K562 (cell line): Measurements from ENCODE around the gene MKS1. TPM values are rescaled to one million over a fixed set of nuclear protein-coding genes. Genes with fewer than 3 reads are reported as not detected.

Experiments used
- BRF1 ChIP-seq: IDR thresholded peaks from 3 replicates; pipeline ENCODE4 v1.6.1; 2011; ENCODE audit warnings: borderline replicate concordance, mild to moderate bottlenecking; ENCODE audit not compliant: insufficient read length; ENCODE audit errors: extremely low read depth
- EP300 ChIP-seq: IDR thresholded peaks from 2 replicates; pipeline ENCODE4 v1.6.1; 2012; ENCODE audit warnings: low read length, improper control_type of control experiment
- GTF3C2 ChIP-seq: IDR thresholded peaks from 3 replicates; pipeline ENCODE4 v1.6.1; 2011; ENCODE audit warnings: borderline replicate concordance, mild to moderate bottlenecking, moderate library complexity; ENCODE audit not compliant: insufficient read length; ENCODE audit errors: extremely low read depth
- ILK ChIP-seq: fragments of 450-650 bp; IDR thresholded peaks from 2 replicates; pipeline ENCODE4 v1.6.1; 2016; ENCODE audit warnings: missing genetic modification characterization, low read depth, mild to moderate bottlenecking, missing compliant biosample characterization, moderate library complexity, borderline replicate concordance
- MED1 ChIP-seq: sonication (generic); formaldehyde crosslinking; IDR thresholded peaks from 2 replicates; pipeline ENCODE4 v1.8.1; 2023; ENCODE audit warnings: missing genetic modification reagents, borderline replicate concordance
- MGA ChIP-seq: fragments of 450-650 bp; IDR thresholded peaks from 2 replicates; pipeline ENCODE4 v1.6.1; 2016; ENCODE audit warnings: mild to moderate bottlenecking, moderate library complexity
- NCOA2 ChIP-seq, 2 experiments: fragments of 450-650 bp; IDR thresholded peaks; 2 replicates each; pipeline ENCODE4 v1.6.1; 2018; ENCODE audit warnings: mild to moderate bottlenecking in 2 of 2, moderate library complexity in 1 of 2; ENCODE audit not compliant: partially characterized antibody in 2 of 2
- RBM25 ChIP-seq: fragments of 200-400 bp; formaldehyde crosslinking; IDR thresholded peaks from 2 replicates; pipeline ENCODE4 v1.6.1; 2018; ENCODE audit warnings: low read length, low read depth, moderate library complexity; ENCODE audit not compliant: severe bottlenecking
- TCF3 ChIP-seq: sonication (generic); formaldehyde crosslinking; IDR thresholded peaks from 2 replicates; pipeline ENCODE4 v1.4.0; 2020; ENCODE audit warnings: mild to moderate bottlenecking, missing genetic modification reagents
- ZNF696 ChIP-seq: fragments of 250-450 bp; sonication (Bioruptor Pico); conservative IDR thresholded peaks from 2 replicates; pipeline ENCODE4 v1.4.0; 2020; ENCODE audit warnings: mild to moderate bottlenecking, moderate library complexity
- polyA plus RNA-seq, 8 experiments: library from polyadenylated mRNA; depleted of rRNA in 4 of 8; stranded (reverse) in 5 of 8; unstranded in 3 of 8; fragments of >200 nt; fragmentation: Nextera tagmentation in 2 of 8; fragmentation: Illumina TruSeq in 1 of 8; extraction: Ambion mirVana in 2 of 8; extraction: Trizol in 1 of 8; gene quantifications; 2 replicates each; pipeline versions ENCODE4 v1.2.1 to v1.2.3, GENCODE V29; 2011 to 2014; ENCODE audit warnings: inconsistent platforms in 1 of 8, missing spikeins in 1 of 8
- total RNA-seq, 7 experiments: library from RNA; depleted of rRNA in 6 of 7; stranded (reverse); fragments of >200 nt in 6 of 7; fragmentation: Illumina TruSeq in 2 of 7; extraction: Trizol in 2 of 7; gene quantifications; 2 replicates each; pipeline versions ENCODE4 v1.2.1 to v1.2.3, GENCODE V29; 2011 to 2021; ENCODE audit warnings: low replicate concordance in 1 of 7

MKS1 gene
- total and polyA plus RNA-seq, 9 of the 15 experiments (the other 6 are each of a cell fraction or from before 2014, with no cell fraction given) = 16.3 to 31.0 (median 25.9) TPM

GRCh38 chr17:58249270-58250133 lies 30.4 kb upstream of the MKS1 start (continued):
- TF ChIP-seq EP300 (no peak), MED1 (CRISPR knock-in tag) (no peak), NCOA2 (IDR thresholded peaks at IDR 0.05; ENCODE audit: partially characterized antibody in 2 of 2) (no peak), ILK (no peak), RBM25 (no peak), GTF3C2 (no peak), TCF3 (CRISPR knock-in tag) (peak; percentile 18; the same call in 1 of the 2 replicates), ZNF696 (no peak), MGA (peak; percentile 100), BRF1 (no peak)
